Naive thymus-derived CD4-positive, alpha-beta T cell (primary cell): ENCODE results near the gene FOXRED2. TPM values are rescaled to one million over a fixed set of nuclear protein-coding genes. Genes with fewer than 3 reads are reported as not detected.

Source experiments
- ATAC-seq: fragments of 150-1000 bp; cut with Tn5 transposase; 2 replicates; pipeline ENCODE4 v1.10.0; 2021; ENCODE audit warnings: mild to moderate bottlenecking, moderate library complexity
- CTCF ChIA-PET: fragments of 350-600 bp; sonication (Branson Sonifier 250); formaldehyde crosslinking; loops from one replicate; lab custom pipeline; 2021; ENCODE audit warnings: antibody characterized with exemption; lab: Charles Lee
- POLR2A ChIA-PET: fragments of 350-600 bp; sonication (Branson Sonifier 250); formaldehyde crosslinking; loops from one replicate; lab custom pipeline; 2021; ENCODE audit warnings: antibody characterized with exemption, inconsistent platforms; lab: Charles Lee
- DNase-seq, 9 donors: peaks; one replicate each; pipeline versions ENCODE4 v3.0.0 to v3.0.0-alpha.2; 2020 to 2022; ENCODE audit warnings: mixed read lengths in 1 of 9
- H3K27ac ChIP-seq: one replicate; pipeline ENCODE4 v1.7.0; 2013; ENCODE audit warnings: mild to moderate bottlenecking, low read depth, low read length, moderate library complexity
- H3K27me3 ChIP-seq, 2 donors: one replicate each; pipeline ENCODE4 v1.7.0; 2013; ENCODE audit warnings: low read length in 2 of 2, mild to moderate bottlenecking in 2 of 2, moderate library complexity in 2 of 2; ENCODE audit not compliant: control insufficient read depth in 2 of 2, insufficient read depth in 2 of 2
- H3K36me3 ChIP-seq, 3 experiments: 1 replicate in 2 of 3; 2 replicates in 1 of 3; pipeline ENCODE4 v1.7.0; 2013; ENCODE audit warnings: low read length in 3 of 3, mild to moderate bottlenecking in 3 of 3, moderate library complexity in 1 of 3; ENCODE audit not compliant: insufficient read depth in 3 of 3, control insufficient read depth in 2 of 3
- H3K4me1 ChIP-seq, 2 donors: one replicate each; pipeline ENCODE4 v1.7.0; 2013; ENCODE audit warnings: low read length in 2 of 2, mild to moderate bottlenecking in 2 of 2, moderate library complexity in 1 of 2; ENCODE audit not compliant: control insufficient read depth in 2 of 2, insufficient read depth in 2 of 2
- H3K4me3 ChIP-seq: 2 replicates; pipeline ENCODE4 v1.7.0; 2013; ENCODE audit warnings: mild to moderate bottlenecking, low read length
- H3K9me3 ChIP-seq, 3 experiments: 1 replicate in 2 of 3; 2 replicates in 1 of 3; pipeline ENCODE4 v1.7.0; 2013; ENCODE audit warnings: low read length in 3 of 3; ENCODE audit not compliant: control insufficient read depth in 2 of 3
- H3K27ac Mint-ChIP-seq, 9 donors: one replicate each; pipeline ENCODE4 v1.8.0; 2020 to 2022; ENCODE audit warnings: mixed read lengths in 9 of 9, mild to moderate bottlenecking in 8 of 9, moderate library complexity in 5 of 9, inconsistent platforms in 2 of 9
- H3K27me3 Mint-ChIP-seq, 5 donors: one replicate each; pipeline ENCODE4 v1.8.0; 2021 to 2022; ENCODE audit warnings: mixed read lengths in 5 of 5, mild to moderate bottlenecking in 1 of 5
- H3K36me3 Mint-ChIP-seq, 5 donors: one replicate each; pipeline ENCODE4 v1.8.0; 2020 to 2022; ENCODE audit warnings: mixed read lengths in 5 of 5, mild to moderate bottlenecking in 3 of 5, inconsistent platforms in 1 of 5
- H3K4me1 Mint-ChIP-seq, 7 donors: one replicate each; pipeline ENCODE4 v1.8.0; 2020 to 2022; ENCODE audit warnings: mixed read lengths in 7 of 7, mild to moderate bottlenecking in 3 of 7, inconsistent platforms in 1 of 7
- H3K4me3 Mint-ChIP-seq, 10 donors: one replicate each; pipeline ENCODE4 v1.8.0; 2020 to 2022; ENCODE audit warnings: mild to moderate bottlenecking in 10 of 10, mixed read lengths in 10 of 10, moderate library complexity in 6 of 10, inconsistent platforms in 2 of 10
- H3K9me3 Mint-ChIP-seq, 11 donors: one replicate each; pipeline ENCODE4 v1.8.0; 2020 to 2022; ENCODE audit warnings: mixed read lengths in 11 of 11, mild to moderate bottlenecking in 4 of 11, inconsistent platforms in 1 of 11, moderate library complexity in 1 of 11
- intact Hi-C, 2 donors: fragments of 100-400 bp; cut with micrococcal nuclease; formaldehyde crosslinking; loops; one replicate each; pipeline ENCODE4 v1.15.1; 2023
- polyA plus RNA-seq, 2 donors: library from polyadenylated mRNA; unstranded; fragments of 300-500 nt; fragmentation: Illumina TruSeq; gene quantifications; one replicate each; pipeline ENCODE4 v1.2.3, GENCODE V29; 2021
- total RNA-seq, 6 experiments: library from RNA in 5 of 6; stranded (reverse) in 5 of 6; gene quantifications; 1 replicate in 5 of 6; 2 replicates in 1 of 6; pipeline ENCODE4 v1.2.3 and lab custom pipeline; 2021 to 2026

Gene FOXRED2
- total and polyA plus RNA-seq, 7 experiments from 2014 or later = 2.3 to 13.1 (median 5.6) TPM

DNA sequence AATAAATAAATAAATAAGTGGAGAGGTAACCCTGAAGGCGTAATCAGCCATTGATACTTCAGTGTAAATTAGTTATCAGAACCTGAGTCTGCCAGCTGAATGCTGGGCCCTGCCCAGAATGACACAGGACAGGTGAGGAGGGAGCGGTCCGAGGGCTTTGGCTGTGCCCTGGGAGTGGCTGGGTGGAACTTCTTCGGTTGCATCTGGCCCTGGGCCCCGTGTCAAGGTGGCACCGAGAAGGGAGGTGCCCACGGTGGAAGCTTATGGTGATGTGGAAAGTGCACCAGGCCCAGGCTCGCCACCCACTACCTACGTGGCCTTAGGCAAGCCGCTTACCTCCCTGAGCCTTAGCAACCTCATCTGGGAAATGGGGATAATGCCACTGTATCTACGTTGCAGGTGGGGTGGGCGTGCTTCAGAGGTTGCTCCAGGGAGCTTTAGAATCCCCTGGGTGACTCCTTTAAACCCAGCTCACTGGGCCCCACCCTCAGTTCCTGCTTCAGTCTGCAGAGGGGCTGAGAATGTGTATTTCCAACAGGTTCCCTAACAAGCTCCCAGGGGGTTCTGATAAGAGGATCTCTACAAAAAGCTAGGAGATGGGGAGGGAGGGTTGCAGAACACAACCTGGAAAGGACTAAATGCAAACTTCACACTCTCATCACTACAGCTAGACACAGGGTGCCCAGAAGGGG is 64.2 kb downstream of the FOXRED2 start:
- Mint-ChIP-seq H3K36me3 (no peaks in the 10 kb centered on the region), H3K27me3 (no peaks in the 10 kb centered on the region), H3K4me1 (peaks cover 0 to 40% (median 30%) of the 10 kb centered on the region in 7 donors), H3K27ac (no peak overlapping the region), H3K9me3 (no peaks in the 10 kb centered on the region), H3K4me3 (no peak overlapping the region)
- no peaks in the 10 kb centered on the region for H3K36me3 ChIP-seq
- intact Hi-C loops = no loop called here
- no peak overlapping the region for H3K27ac ChIP-seq
- DNase-seq (no peak), ATAC-seq (no peak)
- H3K4me1 ChIP-seq = peaks cover 0 to 3% of the 10 kb centered on the region in 2 donors
- no peaks in the 10 kb centered on the region for H3K27me3 ChIP-seq
- POLR2A ChIA-PET = interaction anchor here (0.7 kb wide), 1 partner anchor 9 kb away, joined by 3 read pairs; no protein-coding TSS in a partner anchor
- no peak overlapping the region for H3K4me3 ChIP-seq
- CTCF ChIA-PET = interaction anchor here (0.6 kb wide), 1 partner anchor 176 kb away, joined by 3 read pairs; no protein-coding TSS in a partner anchor
- no peaks in the 10 kb centered on the region for H3K9me3 ChIP-seq

DNA sequence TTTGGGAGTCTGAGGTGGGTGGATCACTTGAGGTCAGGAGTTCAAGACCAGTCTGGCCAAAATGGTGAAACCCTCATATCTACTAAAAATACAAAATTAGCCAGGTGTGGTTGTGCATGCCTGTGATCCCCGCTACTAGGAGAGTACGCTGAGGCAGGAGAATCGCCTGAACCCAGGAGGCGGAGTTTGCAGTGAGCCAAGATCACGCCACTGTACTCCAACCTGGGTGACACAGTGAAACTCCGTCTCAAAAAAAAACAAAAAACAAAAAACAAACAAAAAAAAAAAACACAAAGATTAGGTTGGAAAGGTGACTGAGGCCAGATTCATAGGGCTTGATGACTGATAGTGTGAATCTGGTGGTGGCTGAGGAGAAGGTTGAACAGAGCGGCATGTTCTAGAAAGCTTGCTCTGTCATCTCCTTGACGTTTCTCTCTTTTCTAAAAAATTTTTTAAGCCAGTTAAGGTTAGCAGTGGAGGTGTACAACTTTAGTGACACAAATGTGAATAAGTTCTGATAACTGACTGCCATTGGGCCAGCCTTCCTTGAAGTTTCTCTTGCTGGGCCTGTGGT is 66.3 kb downstream of the FOXRED2 start:
- no peak overlapping the region for H3K4me3 ChIP-seq
- no peak overlapping the region for H3K27ac ChIP-seq
- CTCF ChIA-PET = interaction anchor here (0.9 kb wide), 1 partner anchor 42 kb away, joined by 3 read pairs; no protein-coding TSS in a partner anchor
- H3K4me1 ChIP-seq = peaks cover 15% of the 10 kb centered on the region in 2 donors
- Mint-ChIP-seq H3K4me1 (peaks cover 8 to 54% (median 37%) of the 10 kb centered on the region in 7 donors), H3K27me3 (no peaks in the 10 kb centered on the region), H3K9me3 (no peaks in the 10 kb centered on the region), H3K36me3 (no peaks in the 10 kb centered on the region), H3K27ac (peak overlapping the region in 5 of 9 donors; percentile 11 to 30 (median 14)), H3K4me3 (peak overlapping the region in 1 of 10 donors; percentile 20)
- intact Hi-C loops = no loop called here
- H3K36me3 ChIP-seq = no peaks in the 10 kb centered on the region
- H3K27me3 ChIP-seq = no peaks in the 10 kb centered on the region
- H3K9me3 ChIP-seq = no peaks in the 10 kb centered on the region
- POLR2A ChIA-PET = no interaction called here
- no peak for ATAC-seq
- no peak for DNase-seq

DNA sequence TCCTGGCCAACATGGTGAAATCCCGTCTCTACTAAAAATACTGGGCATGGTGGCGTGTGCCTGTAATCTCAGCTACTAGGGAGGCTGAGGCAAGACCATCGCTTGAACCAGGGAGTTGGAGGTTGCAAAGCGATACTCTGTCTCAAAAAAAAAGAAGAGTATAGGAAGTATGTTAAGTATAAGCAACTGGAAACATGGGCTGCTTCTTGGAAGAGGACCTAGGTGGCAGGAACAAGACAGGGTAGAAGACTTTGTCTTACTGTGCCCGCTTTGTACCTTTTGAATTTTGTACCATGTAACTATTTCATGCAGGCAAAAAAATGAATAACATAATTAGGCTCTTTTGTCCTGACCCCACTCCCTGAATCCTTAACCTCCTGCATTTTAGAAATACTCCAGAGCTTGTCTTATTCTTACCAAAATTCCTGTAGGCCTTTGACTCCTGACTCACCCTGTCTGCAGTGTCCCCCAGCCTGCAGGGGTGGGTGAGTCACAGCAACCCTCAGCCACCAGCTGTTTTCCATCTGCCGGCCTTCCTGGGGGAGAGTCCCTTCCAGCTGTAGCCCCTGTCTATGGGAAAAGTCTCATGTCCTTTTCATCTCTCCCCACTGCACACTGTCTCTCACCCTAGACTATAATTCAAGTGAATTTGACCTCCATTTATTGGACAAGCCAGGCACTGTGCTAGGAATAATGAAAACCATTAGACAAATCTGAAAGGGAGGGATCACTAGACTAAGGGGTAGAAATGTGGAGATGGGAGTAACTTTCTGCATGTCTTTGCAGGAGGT is 67.2 kb downstream of the FOXRED2 start:
- Histone ChIP-seq H3K27me3 (no peaks in the 10 kb centered on the region), H3K36me3 (no peaks in the 10 kb centered on the region), H3K9me3 (no peaks in the 10 kb centered on the region), H3K4me3 (no peak overlapping the region), H3K27ac (no peak overlapping the region), H3K4me1 (peaks cover 20 to 21% of the 10 kb centered on the region in 2 donors)
- Mint-ChIP-seq H3K4me1 (peaks cover 13 to 55% (median 37%) of the 10 kb centered on the region in 7 donors), H3K27ac (peak overlapping the region in 6 of 9 donors; percentile 11 to 85 (median 22)), H3K9me3 (no peaks in the 10 kb centered on the region), H3K4me3 (no peak overlapping the region), H3K36me3 (no peaks in the 10 kb centered on the region), H3K27me3 (no peaks in the 10 kb centered on the region)
- ATAC-seq (no peak), DNase-seq (no peak)
- ChIA-PET POLR2A (no interaction called here), CTCF (no interaction called here)
- intact Hi-C loops = no loop called here

Other genes with a start within 250 kb of the FOXRED2 start
- gene MYH9, start 119.1 kb downstream of the FOXRED2 start, total RNA-seq = 100 to 1,000 TPM; 650 to 900 (median 803) TPM
- gene MYH9, start 119.1 kb downstream of the FOXRED2 start, polyA plus RNA-seq = 100 to 1,000 TPM in 1 of 2 donors, 10 to 100 TPM in 1; 95.5 to 501 TPM
- 10 to 100 TPM; 35.5 to 69.9 (median 37.7) TPM for gene TXN2, start 25.4 kb downstream of the FOXRED2 start, total RNA-seq
- 100 to 1,000 TPM; 135 to 154 TPM for gene TXN2, start 25.4 kb downstream of the FOXRED2 start, polyA plus RNA-seq
- 100 to 1,000 TPM; 220 to 257 (median 232) TPM for gene EIF3D, start 22.1 kb upstream of the FOXRED2 start, total RNA-seq
- 100 to 1,000 TPM; 163 to 191 TPM for gene EIF3D, start 22.1 kb upstream of the FOXRED2 start, polyA plus RNA-seq
- gene CACNG2, start 196.7 kb upstream of the FOXRED2 start, total RNA-seq = not detected
- not detected for gene CACNG2, start 196.7 kb upstream of the FOXRED2 start, polyA plus RNA-seq